Measurements from ENCODE around the gene ARID1B. TPM values are rescaled to one million over a fixed set of nuclear protein-coding genes. Genes with fewer than 3 reads are reported as not detected.

Gene ARID1B
- total RNA-seq, 2 donors from 2014 or later: 43.9 to 44.6 TPM

DNA sequence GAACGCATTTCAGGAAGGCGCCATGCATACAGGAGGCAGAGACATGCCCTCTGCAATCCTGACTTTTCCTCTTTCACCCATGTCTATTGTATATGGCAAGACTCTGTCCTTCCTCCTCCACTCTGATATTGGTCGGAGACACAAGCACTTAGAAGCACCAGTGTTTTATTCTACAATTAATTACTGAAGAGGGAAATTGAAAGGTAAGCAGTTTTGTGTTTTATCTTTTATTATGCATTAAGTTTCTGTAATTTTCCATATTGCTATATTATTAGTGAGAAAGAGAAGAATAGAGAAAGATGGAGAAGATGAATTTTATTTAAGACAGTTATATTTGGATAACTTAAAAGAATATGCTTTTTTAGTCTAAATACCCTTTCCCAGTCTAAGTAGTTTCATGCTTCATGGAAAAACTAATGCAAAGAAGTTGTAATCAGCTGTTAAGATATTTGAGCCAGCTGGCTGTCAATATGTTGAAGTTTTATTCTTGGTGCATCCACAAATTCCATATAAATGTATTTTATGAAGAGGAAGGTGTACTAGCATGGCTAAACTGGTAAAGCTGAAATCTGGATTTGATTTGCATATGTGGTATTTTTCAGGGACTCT lies 13.6 kb downstream of the ARID1B start:
- Histone ChIP-seq H3K4me3 (no peak overlapping the region), H3K27me3 (no peaks in the 10 kb centered on the region), H3K9me3 (no peaks in the 10 kb centered on the region), H3K27ac (no peak overlapping the region), H3K4me1 (peaks cover 0 to 86% of the 10 kb centered on the region in 2 donors), H3K36me3 (no peaks in the 10 kb centered on the region)
- no peak for DNase-seq (ENCODE audit: low spot score)
- TF ChIP-seq, protein P1, sequence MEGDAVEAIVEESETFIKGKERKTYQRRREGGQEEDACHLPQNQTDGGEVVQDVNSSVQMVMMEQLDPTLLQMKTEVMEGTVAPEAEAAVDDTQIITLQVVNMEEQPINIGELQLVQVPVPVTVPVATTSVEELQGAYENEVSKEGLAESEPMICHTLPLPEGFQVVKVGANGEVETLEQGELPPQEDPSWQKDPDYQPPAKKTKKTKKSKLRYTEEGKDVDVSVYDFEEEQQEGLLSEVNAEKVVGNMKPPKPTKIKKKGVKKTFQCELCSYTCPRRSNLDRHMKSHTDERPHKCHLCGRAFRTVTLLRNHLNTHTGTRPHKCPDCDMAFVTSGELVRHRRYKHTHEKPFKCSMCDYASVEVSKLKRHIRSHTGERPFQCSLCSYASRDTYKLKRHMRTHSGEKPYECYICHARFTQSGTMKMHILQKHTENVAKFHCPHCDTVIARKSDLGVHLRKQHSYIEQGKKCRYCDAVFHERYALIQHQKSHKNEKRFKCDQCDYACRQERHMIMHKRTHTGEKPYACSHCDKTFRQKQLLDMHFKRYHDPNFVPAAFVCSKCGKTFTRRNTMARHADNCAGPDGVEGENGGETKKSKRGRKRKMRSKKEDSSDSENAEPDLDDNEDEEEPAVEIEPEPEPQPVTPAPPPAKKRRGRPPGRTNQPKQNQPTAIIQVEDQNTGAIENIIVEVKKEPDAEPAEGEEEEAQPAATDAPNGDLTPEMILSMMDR (IDR thresholded peaks at IDR 0.05): no peak

DNA sequence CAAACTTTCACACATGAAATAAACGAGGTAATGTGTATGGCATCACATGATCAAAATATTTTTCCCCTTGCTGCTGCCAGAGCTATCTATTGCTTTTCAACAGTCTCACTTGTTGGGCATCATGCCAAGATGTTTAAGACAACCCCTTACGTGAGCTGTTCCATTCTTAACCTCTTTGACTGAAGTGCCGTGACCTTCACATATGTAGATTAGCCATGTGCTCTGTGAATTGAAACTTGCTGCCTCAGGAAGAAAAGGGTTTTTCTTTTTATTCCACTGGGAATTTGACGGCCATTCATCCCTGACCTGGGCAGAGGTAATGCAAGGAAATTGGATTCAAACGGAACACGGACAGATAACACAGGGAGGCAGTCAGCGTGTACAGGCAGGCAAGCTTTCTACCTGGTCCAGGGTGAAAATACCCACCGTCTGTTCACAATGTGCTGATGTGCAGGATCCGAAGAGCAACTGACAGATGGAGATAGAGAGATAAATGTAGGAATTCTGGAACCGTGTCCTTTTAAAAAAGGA lies 14.2 kb downstream of the ARID1B start:
- no peaks in the 10 kb centered on the region for H3K36me3 ChIP-seq
- H3K4me1 ChIP-seq: peaks cover 0 to 89% of the 10 kb centered on the region in 2 donors
- H3K27me3 ChIP-seq: no peaks in the 10 kb centered on the region
- TF ChIP-seq, protein P1 (IDR thresholded peaks at IDR 0.05): no peak
- H3K27ac ChIP-seq: no peak overlapping the region
- H3K4me3 ChIP-seq: no peak overlapping the region
- no peaks in the 10 kb centered on the region for H3K9me3 ChIP-seq
- DNase-seq (ENCODE audit: low spot score): no peak

DNA sequence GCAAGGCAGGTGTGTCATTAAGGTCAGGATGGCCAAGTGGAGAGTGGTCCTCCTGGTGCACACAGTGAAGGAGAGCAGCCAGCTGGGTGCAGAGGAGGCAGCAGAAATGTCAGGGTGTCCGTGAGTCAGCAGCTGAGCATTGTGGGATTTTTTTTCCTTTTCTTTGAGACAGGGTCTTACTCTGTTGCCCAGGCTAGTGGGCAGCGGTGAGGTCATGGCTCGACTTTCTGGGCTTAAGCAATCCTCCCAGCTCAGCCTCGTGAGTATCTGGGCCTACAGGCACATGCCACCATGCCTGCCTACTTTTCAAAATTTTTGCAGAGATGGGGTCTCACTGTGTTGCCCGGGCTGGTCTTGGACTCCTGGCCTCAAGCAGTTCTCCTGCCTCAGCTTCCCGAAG lies 16.0 kb downstream of the ARID1B start:
- H3K4me1 ChIP-seq: peaks cover 0 to 89% of the 10 kb centered on the region in 2 donors

DNA sequence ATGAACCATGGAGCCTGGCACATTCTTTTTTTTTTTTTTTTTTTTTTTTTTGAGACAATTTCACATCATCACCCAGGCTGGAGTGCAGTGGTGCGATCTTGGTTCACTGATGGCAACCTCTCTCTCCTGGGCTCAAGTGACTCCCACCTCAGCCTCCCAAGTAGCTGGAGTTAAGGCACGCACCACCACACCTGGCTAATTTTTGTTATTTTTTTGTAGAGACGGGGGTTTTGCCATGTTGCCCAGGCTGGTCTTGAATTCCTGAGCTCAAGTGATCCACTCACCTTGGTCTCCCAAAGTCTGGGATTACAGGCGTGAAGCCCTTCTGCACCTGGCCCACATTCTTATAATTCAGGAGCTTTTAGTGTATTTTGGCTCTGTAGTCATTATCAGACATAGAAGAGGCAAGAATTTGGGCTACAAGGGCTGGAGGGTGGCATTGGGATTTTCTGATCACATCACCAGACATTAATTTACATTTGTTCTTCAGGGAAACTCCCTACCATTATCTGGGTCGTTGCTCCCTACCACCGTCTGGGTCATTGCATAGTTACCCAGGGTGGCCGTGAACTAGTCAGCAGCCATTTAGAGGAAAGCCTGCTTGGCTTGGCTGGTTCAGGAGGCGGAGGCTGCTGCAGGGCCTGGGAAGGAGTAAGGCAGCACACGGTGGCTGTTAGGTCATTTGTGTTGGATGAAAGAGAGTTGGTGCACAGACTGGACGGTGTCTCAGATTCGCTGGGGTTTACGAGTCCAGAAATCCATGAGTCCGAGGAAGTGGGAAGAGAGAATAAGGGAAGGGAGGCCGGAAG lies 17.6 kb downstream of the ARID1B start:
- H3K4me3 ChIP-seq: no peak overlapping the region
- no peak overlapping the region for H3K27ac ChIP-seq
- no peak for DNase-seq (ENCODE audit: low spot score)
- H3K36me3 ChIP-seq: no peaks in the 10 kb centered on the region
- H3K27me3 ChIP-seq: no peaks in the 10 kb centered on the region
- TF ChIP-seq, protein P1 (IDR thresholded peaks at IDR 0.05): no peak
- no peaks in the 10 kb centered on the region for H3K9me3 ChIP-seq
- H3K4me1 ChIP-seq: peaks cover 0 to 79% of the 10 kb centered on the region in 2 donors

More for the DNA sequence above, 16.0 kb downstream of the ARID1B start:
- H3K36me3 ChIP-seq: no peaks in the 10 kb centered on the region
- no peaks in the 10 kb centered on the region for H3K9me3 ChIP-seq
- DNase-seq (ENCODE audit: low spot score): no peak
- H3K27ac ChIP-seq: no peak overlapping the region
- H3K27me3 ChIP-seq: no peaks in the 10 kb centered on the region
- H3K4me3 ChIP-seq: no peak overlapping the region
- TF ChIP-seq, protein P1 (IDR thresholded peaks at IDR 0.05): no peak

DNA sequence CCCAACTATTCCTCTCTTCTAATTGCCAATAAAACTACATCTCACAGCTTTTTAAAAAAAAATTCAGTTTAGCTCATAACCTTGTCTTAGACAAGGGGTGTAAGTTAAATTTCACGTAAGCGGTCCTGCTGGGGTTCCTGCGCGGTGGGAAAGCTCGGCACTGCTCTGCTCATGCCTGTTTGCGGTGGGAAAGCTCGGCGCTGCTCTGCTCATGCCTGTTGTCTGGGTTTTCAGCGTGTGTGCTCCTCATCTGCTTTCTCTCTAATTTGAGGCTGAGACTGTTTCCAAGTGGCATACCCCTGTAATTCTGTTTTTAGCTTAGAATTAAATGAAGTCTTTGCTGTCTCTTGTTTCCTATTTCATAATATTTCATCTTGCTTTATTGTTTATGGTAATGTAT lies 18.6 kb downstream of the ARID1B start:
- H3K27me3 ChIP-seq: no peaks in the 10 kb centered on the region
- H3K4me1 ChIP-seq: peaks cover 0 to 71% of the 10 kb centered on the region in 2 donors
- H3K9me3 ChIP-seq: no peaks in the 10 kb centered on the region
- H3K27ac ChIP-seq: no peak overlapping the region
- TF ChIP-seq, protein P1 (IDR thresholded peaks at IDR 0.05): no peak
- H3K4me3 ChIP-seq: peak overlapping the region in 1 of 2 donors; percentile 6
- no peaks in the 10 kb centered on the region for H3K36me3 ChIP-seq
- no peak for DNase-seq (ENCODE audit: low spot score)
